Measurements from ENCODE around the gene MUC22. TPM values are rescaled to one million over a fixed set of nuclear protein-coding genes. Genes with fewer than 3 reads are reported as not detected.

MUC22 gene
- total and polyA plus RNA-seq, 10 of the 15 experiments (the other 5 are each of a cell fraction or from before 2014, with no cell fraction given), result under 0.01 to 0.09 (median 0.04) TPM; not detected in 4

DNA sequence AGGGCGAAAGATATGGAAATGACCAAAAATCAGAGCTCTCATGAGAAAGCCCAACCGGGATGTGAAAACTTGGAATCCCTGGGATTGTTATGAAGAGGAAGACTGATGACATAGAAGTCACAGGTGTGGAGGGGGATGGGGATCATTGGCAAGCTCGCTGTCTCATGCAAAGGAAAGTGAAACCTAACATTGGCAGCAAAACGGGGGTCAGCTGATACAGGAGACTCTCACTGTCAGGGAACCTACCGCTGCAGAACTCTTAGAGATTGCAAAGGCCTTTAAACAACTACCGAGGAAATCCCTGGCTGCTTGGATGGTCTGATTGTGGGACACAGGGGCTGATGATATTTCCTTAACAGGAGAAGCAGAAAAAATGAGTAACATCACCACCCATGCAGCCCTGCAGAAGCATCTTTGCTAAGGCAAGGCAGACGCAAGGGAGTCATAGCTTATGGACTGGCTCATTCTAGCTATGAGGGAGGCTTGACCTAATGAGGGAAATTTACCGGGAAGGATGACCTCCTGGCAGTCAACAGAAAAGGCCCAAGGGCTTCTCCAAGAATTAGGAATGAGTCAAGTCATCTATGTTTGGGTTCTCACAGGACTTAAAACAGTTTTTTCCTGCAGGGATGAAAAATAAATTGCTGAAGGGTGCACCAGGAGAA, 19.7 kb upstream of the MUC22 start:
- peak overlapping the region; percentile 20; the same call in 1 of the 2 replicates for H3K9ac ChIP-seq (ENCODE audit: control insufficient read depth, insufficient read depth, low read length)
- TF ChIP-seq, protein P1, sequence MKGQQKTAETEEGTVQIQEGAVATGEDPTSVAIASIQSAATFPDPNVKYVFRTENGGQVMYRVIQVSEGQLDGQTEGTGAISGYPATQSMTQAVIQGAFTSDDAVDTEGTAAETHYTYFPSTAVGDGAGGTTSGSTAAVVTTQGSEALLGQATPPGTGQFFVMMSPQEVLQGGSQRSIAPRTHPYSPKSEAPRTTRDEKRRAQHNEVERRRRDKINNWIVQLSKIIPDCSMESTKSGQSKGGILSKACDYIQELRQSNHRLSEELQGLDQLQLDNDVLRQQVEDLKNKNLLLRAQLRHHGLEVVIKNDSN (IDR thresholded peaks at IDR 0.05; ENCODE audit: borderline replicate concordance, extremely low read length, insufficient read depth, low read depth, low read length), result peak; percentile 25
- TF ChIP-seq SREBF1 (IDR thresholded peaks at IDR 0.05; ENCODE audit: low read length) (no peak), FOXK2 (IDR thresholded peaks at IDR 0.05) (peak; percentile 68), NFYA (IDR thresholded peaks at IDR 0.05; ENCODE audit: borderline replicate concordance, low read depth, low read length) (no peak), BHLHE40 (IDR thresholded peaks at IDR 0.05; ENCODE audit: borderline replicate concordance in 1 of 2, low read depth in 2 of 2, low read length in 1 of 2) (0 out of 4 replicates have a peak, but pooled peaks of 1 of the 2 experiments have one; percentile 3), RAD51 (IDR thresholded peaks at IDR 0.05) (peak; percentile 59; the same call in 1 of the 2 replicates), EED (IDR thresholded peaks at IDR 0.05; ENCODE audit: low read depth) (0 out of 2 replicates have a peak, but pooled peaks have one; percentile 11)
- TF ChIP-seq, protein P2, sequence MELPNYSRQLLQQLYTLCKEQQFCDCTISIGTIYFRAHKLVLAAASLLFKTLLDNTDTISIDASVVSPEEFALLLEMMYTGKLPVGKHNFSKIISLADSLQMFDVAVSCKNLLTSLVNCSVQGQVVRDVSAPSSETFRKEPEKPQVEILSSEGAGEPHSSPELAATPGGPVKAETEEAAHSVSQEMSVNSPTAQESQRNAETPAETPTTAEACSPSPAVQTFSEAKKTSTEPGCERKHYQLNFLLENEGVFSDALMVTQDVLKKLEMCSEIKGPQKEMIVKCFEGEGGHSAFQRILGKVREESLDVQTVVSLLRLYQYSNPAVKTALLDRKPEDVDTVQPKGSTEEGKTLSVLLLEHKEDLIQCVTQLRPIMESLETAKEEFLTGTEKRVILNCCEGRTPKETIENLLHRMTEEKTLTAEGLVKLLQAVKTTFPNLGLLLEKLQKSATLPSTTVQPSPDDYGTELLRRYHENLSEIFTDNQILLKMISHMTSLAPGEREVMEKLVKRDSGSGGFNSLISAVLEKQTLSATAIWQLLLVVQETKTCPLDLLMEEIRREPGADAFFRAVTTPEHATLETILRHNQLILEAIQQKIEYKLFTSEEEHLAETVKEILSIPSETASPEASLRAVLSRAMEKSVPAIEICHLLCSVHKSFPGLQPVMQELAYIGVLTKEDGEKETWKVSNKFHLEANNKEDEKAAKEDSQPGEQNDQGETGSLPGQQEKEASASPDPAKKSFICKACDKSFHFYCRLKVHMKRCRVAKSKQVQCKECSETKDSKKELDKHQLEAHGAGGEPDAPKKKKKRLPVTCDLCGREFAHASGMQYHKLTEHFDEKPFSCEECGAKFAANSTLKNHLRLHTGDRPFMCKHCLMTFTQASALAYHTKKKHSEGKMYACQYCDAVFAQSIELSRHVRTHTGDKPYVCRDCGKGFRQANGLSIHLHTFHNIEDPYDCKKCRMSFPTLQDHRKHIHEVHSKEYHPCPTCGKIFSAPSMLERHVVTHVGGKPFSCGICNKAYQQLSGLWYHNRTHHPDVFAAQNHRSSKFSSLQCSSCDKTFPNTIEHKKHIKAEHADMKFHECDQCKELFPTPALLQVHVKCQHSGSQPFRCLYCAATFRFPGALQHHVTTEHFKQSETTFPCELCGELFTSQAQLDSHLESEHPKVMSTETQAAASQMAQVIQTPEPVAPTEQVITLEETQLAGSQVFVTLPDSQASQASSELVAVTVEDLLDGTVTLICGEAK (IDR thresholded peaks at IDR 0.05; ENCODE audit: borderline replicate concordance), result no peak
- TF ChIP-seq, protein P3, sequence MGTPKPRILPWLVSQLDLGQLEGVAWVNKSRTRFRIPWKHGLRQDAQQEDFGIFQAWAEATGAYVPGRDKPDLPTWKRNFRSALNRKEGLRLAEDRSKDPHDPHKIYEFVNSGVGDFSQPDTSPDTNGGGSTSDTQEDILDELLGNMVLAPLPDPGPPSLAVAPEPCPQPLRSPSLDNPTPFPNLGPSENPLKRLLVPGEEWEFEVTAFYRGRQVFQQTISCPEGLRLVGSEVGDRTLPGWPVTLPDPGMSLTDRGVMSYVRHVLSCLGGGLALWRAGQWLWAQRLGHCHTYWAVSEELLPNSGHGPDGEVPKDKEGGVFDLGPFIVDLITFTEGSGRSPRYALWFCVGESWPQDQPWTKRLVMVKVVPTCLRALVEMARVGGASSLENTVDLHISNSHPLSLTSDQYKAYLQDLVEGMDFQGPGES (IDR thresholded peaks at IDR 0.05), result no peak
- ATAC-seq, result peak; percentile 62
- no peaks in the 10 kb centered on the region for H3K36me3 ChIP-seq (ENCODE audit: control insufficient read depth in 2 of 2, insufficient read depth in 2 of 2, low read length in 1 of 2)
- DNase-seq (ENCODE audit: low read depth, low spot score), result no peak
- in situ Hi-C loops (cut with MboI) (no loop called here), intact Hi-C loops (cut with micrococcal nuclease; ENCODE audit: unreplicated experiment) (no loop called here)
- peaks cover 5% of the 10 kb centered on the region for H3K4me1 ChIP-seq (ENCODE audit: control insufficient read depth, insufficient read depth, low read length)
- H3K4me3 ChIP-seq, result no peak overlapping the region
- H3K27me3 ChIP-seq (replicated peaks in 1 of 2; ENCODE audit: control insufficient read depth in 2 of 2, insufficient read depth in 2 of 2, low read length in 1 of 2), result no peaks in the 10 kb centered on the region; a peak in 1 of 4 replicates
- POLR2A ChIA-PET, result interaction anchor here (0.7 to 1.0 kb wide), 2 partner anchors 12 to 76 kb away, joined by 3 read pairs; partner anchors contain the start of gene VARS2
- H3K79me2 ChIP-seq (ENCODE audit: control insufficient read depth, insufficient read depth, low read length), result no peaks in the 10 kb centered on the region
- RAD21 ChIA-PET (ENCODE audit: unreplicated experiment), result no interaction called here
- SMC1A ChIA-PET (ENCODE audit: uncharacterized antibody, unreplicated experiment), result interaction anchor here (0.9 kb wide), 1 partner anchor 11 kb away, joined by 5 read pairs; no protein-coding TSS in a partner anchor
- no peak for FAIRE-seq
- CTCF ChIA-PET, result no interaction called here
- no peak overlapping the region for H3K27ac ChIP-seq (ENCODE audit: control insufficient read depth, insufficient read depth)
- H2AFZ ChIP-seq (ENCODE audit: control insufficient read depth, low read depth, low read length), result peak overlapping the region; percentile 91
- H3K9me3 ChIP-seq (replicated peaks; ENCODE audit: control insufficient read depth, insufficient read depth, low read length), result no peaks in the 10 kb centered on the region
- 48% methylated on average over 8 of the region's 8 CpGs for WGBS (ENCODE audit: insufficient coverage, insufficient replicate concordance, low lambda C conversion rate, missing lambda C conversion rate)
- H3K4me2 ChIP-seq (ENCODE audit: control insufficient read depth, insufficient read depth), result peak overlapping the region; percentile 74
- BruUV-seq (replicated peaks), result no TSS peak
- no peaks in the 10 kb centered on the region for H4K20me1 ChIP-seq (ENCODE audit: control insufficient read depth, insufficient read depth)

Data from GM12878 (cell line).